Heart left ventricle (tissue), 16 donors: ENCODE results near the gene LAMB4. TPM values are rescaled to one million over a fixed set of nuclear protein-coding genes. Genes with fewer than 3 reads are reported as not detected.

ENCODE experiments used
- ATAC-seq, 4 donors: fragments of 200-7000 bp; cut with Tn5 transposase; one replicate each; pipeline ENCODE4 v1.9.1; 2020 to 2022; ENCODE audit warnings: moderate library complexity in 4 of 4, mild to moderate bottlenecking in 3 of 4, moderate number of reproducible peaks in 1 of 4
- DNase-seq, 5 donors: peaks; one replicate each; pipeline ENCODE4 v3.0.0-alpha.2; 2020
- H3K27ac ChIP-seq, 12 donors: fragments of 200-600 bp; sonication (generic) in 4 of 12; one replicate each; pipeline versions ENCODE4 v1.5.0 to v1.8.0; 2016 to 2022; ENCODE audit warnings: mild to moderate bottlenecking in 2 of 12
- H3K27me3 ChIP-seq, 9 donors: fragments of 200-600 bp; sonication (generic) in 2 of 9; one replicate each; pipeline versions ENCODE4 v1.5.1 to v1.8.0; 2016 to 2022; ENCODE audit warnings: mild to moderate bottlenecking in 3 of 9
- H3K36me3 ChIP-seq, 9 donors: fragments of 200-600 bp; sonication (generic) in 2 of 9; one replicate each; pipeline versions ENCODE4 v1.5.0 to v1.8.0; 2018 to 2022; ENCODE audit warnings: mild to moderate bottlenecking in 2 of 9
- H3K4me1 ChIP-seq, 12 donors: fragments of 200-600 bp; sonication (generic) in 4 of 12; one replicate each; pipeline versions ENCODE4 v1.5.0 to v1.8.0; 2016 to 2022; ENCODE audit warnings: mild to moderate bottlenecking in 3 of 12
- H3K4me3 ChIP-seq, 12 donors: fragments of 200-600 bp; sonication (generic) in 4 of 12; one replicate each; pipeline versions ENCODE4 v1.5.0 to v1.8.0; 2017 to 2022; ENCODE audit warnings: mild to moderate bottlenecking in 9 of 12, moderate library complexity in 4 of 12
- H3K9me3 ChIP-seq, 12 donors: fragments of 200-600 bp; sonication (generic) in 4 of 12; one replicate each; pipeline versions ENCODE4 v1.5.0 to v1.8.0; 2016 to 2022; ENCODE audit warnings: mild to moderate bottlenecking in 1 of 12
- POLR2A ChIP-seq, 2 donors: fragments of 450-650 bp; IDR thresholded peaks; one replicate each; pipeline ENCODE4 v1.6.1; 2017; ENCODE audit warnings: antibody characterized with exemption in 2 of 2, mild to moderate bottlenecking in 2 of 2, moderate library complexity in 2 of 2
- WGBS, 4 donors: extraction: QIAGEN DNeasy Blood & Tissue Kit in 2 of 4; methylation state at CpG; one replicate each; pipeline versions ENCODE4 v1.1.5 to v1.1.7; 2013 to 2018; 5-methylcytosine and 5-hydroxymethylcytosine counted together
- intact Hi-C, 10 donors: fragments of 100-400 bp; cut with DNase I; formaldehyde crosslinking; loops; one replicate each; pipeline versions ENCODE4 v1.11.1 to v1.14.2; 2022
- polyA plus RNA-seq, 2 donors: library from polyadenylated mRNA; stranded (reverse); fragments of 200-250 nt; gene quantifications; one replicate each; pipeline ENCODE4 v1.2.3, GENCODE V29; 2013
- total RNA-seq, 9 donors: library from RNA; depleted of rRNA in 2 of 9; stranded (reverse); fragments of >200 nt in 2 of 9; fragmentation: NEBNext Ultra II Directional in 3 of 9; extraction: Animal tissue kit (Norgen Biotek cat#: 25700) in 3 of 9; gene quantifications; one replicate each; pipeline versions ENCODE4 v1.1.0 to v1.2.4, GENCODE V29; 2016 to 2023
- TF ChIP-seq, protein P1 (sequence below), 12 donors: fragments of 200-600 bp; sonication (generic) in 4 of 12; IDR thresholded peaks; one replicate each; pipeline versions ENCODE4 v1.5.0 to v1.8.0; 2018 to 2022; ENCODE audit warnings: antibody characterized with exemption in 12 of 12, mild to moderate bottlenecking in 5 of 12
- donor health status: ischemic (EF 13 %, LVEDD 7.1; RV severe dilation, severe dysfunction).
- donor health status: healthy with polysubstance abuse.
- donor health status: DM: no; HTN: yes; CAD: no.
- donor health status: DM: no; HTN: no; CAD: no.
- donor health status: ischemic (EF 25% LVEDD 6.9; RV normal size, moderate dysfunction).
- donor health status: ischemic (EF 25% LVEDD 5.7; RV mildly dilated, moderate dysfunction).
- donor health status: healthy.
- donor health status: DM: yes; HTN: yes; CAD: no.
- donor health status: ischemic (EF 35%, LVEDD 5.7; RV mildly dilated, moderate dysfunction).
- donor health status: nonischemic (EF 11% LVEDD 7.7; RV severe dilation, severe dysfunction).
- donor health status: DM: yes; HTN: yes; CAD: no.
- donor health status: PGD.
- donor health status: ischemic (EF 29% LVEDD 5.4; RV normal size, mild dysfunction).
- donor health status: nonischemic (EF 23%, LVEDD 6.1; RV moderate dilation, normal function).

Gene LAMB4
- total and polyA plus RNA-seq, 11 donors = 0.19 to 0.31 (median 0.26) TPM; not detected in 4

DNA sequence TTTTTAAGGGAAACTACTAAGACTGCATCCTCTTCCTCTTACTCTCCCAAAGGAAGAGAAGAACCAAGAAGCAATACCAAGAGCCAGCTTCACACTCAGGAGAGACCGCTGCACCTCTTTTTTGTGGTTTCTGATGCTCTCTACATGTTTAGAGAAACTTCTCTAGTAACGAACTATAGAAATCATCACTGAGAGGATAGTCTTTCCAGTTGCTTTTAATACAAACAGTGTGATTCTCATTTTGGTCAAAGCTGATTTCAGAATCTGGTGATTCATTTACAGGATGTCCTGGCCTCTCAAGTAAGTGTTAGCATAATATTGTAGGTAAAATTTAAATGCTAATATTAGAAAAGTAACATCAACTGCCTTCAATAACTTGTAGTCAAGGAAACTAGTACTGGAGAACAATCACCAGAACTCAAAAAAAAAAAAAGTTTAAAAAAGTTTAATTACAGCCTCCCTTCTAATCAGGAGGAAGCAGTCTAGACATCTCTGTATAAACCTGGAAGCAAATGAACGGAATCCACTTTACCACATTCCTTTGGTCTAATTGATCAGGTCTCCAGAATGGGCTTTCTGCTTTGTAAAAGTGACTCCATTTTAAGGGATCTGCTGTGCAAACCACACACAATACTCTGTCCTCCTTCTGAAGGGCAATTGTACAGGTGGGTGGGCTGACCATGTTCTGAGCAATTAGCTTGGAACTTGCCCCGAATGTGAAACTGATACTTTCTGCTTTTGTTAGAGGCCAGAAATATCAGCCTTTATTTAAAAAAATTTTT, 130.2 kb downstream of the LAMB4 start:
- no peaks in the 10 kb centered on the region for H3K9me3 ChIP-seq
- no peak for ATAC-seq
- no peak for TF ChIP-seq POLR2A (IDR thresholded peaks at IDR 0.05)
- TF ChIP-seq, protein P1, sequence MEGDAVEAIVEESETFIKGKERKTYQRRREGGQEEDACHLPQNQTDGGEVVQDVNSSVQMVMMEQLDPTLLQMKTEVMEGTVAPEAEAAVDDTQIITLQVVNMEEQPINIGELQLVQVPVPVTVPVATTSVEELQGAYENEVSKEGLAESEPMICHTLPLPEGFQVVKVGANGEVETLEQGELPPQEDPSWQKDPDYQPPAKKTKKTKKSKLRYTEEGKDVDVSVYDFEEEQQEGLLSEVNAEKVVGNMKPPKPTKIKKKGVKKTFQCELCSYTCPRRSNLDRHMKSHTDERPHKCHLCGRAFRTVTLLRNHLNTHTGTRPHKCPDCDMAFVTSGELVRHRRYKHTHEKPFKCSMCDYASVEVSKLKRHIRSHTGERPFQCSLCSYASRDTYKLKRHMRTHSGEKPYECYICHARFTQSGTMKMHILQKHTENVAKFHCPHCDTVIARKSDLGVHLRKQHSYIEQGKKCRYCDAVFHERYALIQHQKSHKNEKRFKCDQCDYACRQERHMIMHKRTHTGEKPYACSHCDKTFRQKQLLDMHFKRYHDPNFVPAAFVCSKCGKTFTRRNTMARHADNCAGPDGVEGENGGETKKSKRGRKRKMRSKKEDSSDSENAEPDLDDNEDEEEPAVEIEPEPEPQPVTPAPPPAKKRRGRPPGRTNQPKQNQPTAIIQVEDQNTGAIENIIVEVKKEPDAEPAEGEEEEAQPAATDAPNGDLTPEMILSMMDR (IDR thresholded peaks at IDR 0.05) = no peak
- DNase-seq = no peak
- H3K27me3 ChIP-seq = peaks cover 0 to 33% (median 0%) of the 10 kb centered on the region in 9 donors
- intact Hi-C loops = loop anchor here (2.0 to 10.0 kb wide), 9 partner anchors 33 to 147 kb away; partner anchors contain the start of gene DLD (in 2 of the 10)
- peak overlapping the region in 11 of 12 donors; percentile 35 to 92 (median 87) for H3K27ac ChIP-seq
- WGBS, 4 donors = 54 to 68% (median 57%) methylated on average over 4 of the region's 4 CpGs
- H3K4me3 ChIP-seq = peak overlapping the region in 8 of 12 donors; percentile 63 to 91 (median 75)
- peaks cover 0 to 25% (median 12%) of the 10 kb centered on the region in 9 donors for H3K36me3 ChIP-seq
- H3K4me1 ChIP-seq = peaks cover 0 to 76% (median 52%) of the 10 kb centered on the region in 12 donors

DNA sequence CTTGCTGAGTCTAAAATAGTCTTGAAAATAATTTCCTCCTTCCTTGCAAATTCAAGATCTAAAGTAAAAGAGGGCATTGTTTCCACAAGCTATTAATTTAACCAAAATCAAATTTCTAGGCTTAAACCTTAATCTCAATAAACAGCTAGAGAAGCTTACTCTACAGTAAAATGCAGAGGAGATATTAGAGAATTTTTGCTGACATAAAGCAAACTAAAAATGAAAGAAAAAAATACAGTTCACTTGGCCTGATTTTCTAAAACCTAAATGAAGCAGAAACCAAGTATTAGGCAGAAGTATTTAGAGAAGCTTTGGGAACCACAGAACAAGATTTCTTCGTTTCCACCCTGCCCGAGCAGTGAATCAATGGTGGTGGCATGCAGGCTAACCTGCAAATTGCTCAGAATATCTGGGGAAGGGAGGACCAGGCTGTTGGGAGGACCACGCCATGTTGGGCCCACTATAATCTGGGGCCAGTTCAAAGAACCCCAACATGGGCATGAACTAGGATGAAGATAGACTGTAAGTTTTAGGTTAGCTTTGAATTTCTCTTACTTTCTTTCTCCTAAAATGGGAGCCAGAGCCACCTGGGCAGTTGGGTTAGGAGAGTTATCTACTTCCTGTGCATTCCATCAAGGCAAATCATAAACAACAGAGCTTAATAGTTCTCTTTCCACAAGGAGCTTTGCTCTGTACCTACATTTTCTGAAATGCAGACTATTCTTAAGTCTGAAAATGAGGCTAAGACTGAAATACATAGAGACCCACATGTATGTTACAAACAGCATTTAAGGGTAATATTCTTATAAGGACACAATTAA, 131.3 kb downstream of the LAMB4 start:
- no peak for TF ChIP-seq POLR2A (IDR thresholded peaks at IDR 0.05)
- TF ChIP-seq, protein P1 (IDR thresholded peaks at IDR 0.05) = no peak
- ATAC-seq = no peak
- whole genome bisulfite sequencing, 4 donors = 72 to 86% (median 81%) methylated on average over 3 of the region's 3 CpGs
- intact Hi-C loops = loop anchor here in 1 of 10 donors (10.0 kb wide), 1 partner anchor 74 kb away; no protein-coding TSS in a partner anchor
- peak overlapping the region in 9 of 12 donors; percentile 6 to 91 (median 12) for H3K4me3 ChIP-seq
- DNase-seq = no peak
- H3K9me3 ChIP-seq = no peaks in the 10 kb centered on the region
- peaks cover 0 to 29% (median 0%) of the 10 kb centered on the region in 9 donors for H3K27me3 ChIP-seq
- H3K36me3 ChIP-seq = peaks cover 0 to 33% (median 18%) of the 10 kb centered on the region in 9 donors
- H3K27ac ChIP-seq = peak overlapping the region in 10 of 12 donors; percentile 18 to 92 (median 87)
- peaks cover 0 to 77% (median 51%) of the 10 kb centered on the region in 12 donors for H3K4me1 ChIP-seq

DNA sequence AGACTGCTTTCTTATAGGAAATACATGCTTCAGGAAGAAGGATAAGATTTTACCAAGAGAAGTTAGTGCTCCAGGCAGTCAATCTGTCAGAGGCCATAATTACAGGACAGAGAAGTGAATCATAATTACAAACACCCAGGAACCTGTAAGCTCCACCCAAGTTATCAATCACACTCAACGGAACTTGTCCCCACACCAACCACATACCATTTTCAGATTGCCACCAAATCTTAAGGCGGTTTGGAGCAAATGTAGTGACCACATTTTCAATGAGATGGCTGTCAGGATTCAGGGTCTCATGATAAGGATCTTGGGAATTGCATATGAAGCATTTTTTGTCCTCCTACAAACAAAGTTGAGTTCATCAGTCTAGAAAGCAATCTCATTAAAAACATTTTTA, 132.0 kb downstream of the LAMB4 start:
- Histone ChIP-seq H3K4me3 (peak overlapping the region in 1 of 12 donors; percentile 6), H3K36me3 (peaks cover 0 to 40% (median 26%) of the 10 kb centered on the region in 9 donors), H3K9me3 (no peaks in the 10 kb centered on the region), H3K27me3 (peaks cover 0 to 22% (median 0%) of the 10 kb centered on the region in 9 donors), H3K27ac (peak overlapping the region in 7 of 12 donors; percentile 17 to 88 (median 87)), H3K4me1 (peaks cover 0 to 75% (median 52%) of the 10 kb centered on the region in 12 donors)
- DNase-seq (no peak), ATAC-seq (no peak)
- TF ChIP-seq, protein P1 (IDR thresholded peaks at IDR 0.05) = no peak
- no peak for TF ChIP-seq POLR2A (IDR thresholded peaks at IDR 0.05)
- intact Hi-C loops = loop anchor here in 1 of 10 donors (10.0 kb wide), 1 partner anchor 73 kb away; no protein-coding TSS in a partner anchor
- 80 to 97% (median 89%) methylated on average over 2 of the region's 2 CpGs for WGBS, 4 donors
